GM23338 (cell line): ENCODE results near the gene DMRT2. TPM values are rescaled to one million over a fixed set of nuclear protein-coding genes. Genes with fewer than 3 reads are reported as not detected.

Source experiments
- ATAC-seq: fragments of 200-7000 bp; cut with Tn5 transposase; 3 replicates; pipeline ENCODE4 v1.9.1; 2020
- DNase-seq: peaks from one replicate; pipeline ENCODE4 v3.0.0-alpha.2; 2015; ENCODE audit warnings: low spot score
- H2AFZ ChIP-seq: fragments of 200-600 bp; sonication (generic); 2 replicates; pipeline ENCODE4 v1.8.0; 2016; ENCODE audit warnings: antibody characterized with exemption, mild to moderate bottlenecking, moderate library complexity
- H3F3A ChIP-seq: fragments of 200-600 bp; sonication (generic); replicated peaks from 2 replicates; pipeline ENCODE4 v1.8.0; 2017; ENCODE audit warnings: antibody characterized with exemption, mixed run types, low read depth
- H3K27ac ChIP-seq: fragments of 200-600 bp; sonication (generic); 2 replicates; pipeline ENCODE4 v1.6.1; 2016; ENCODE audit warnings: low read depth
- H3K27me3 ChIP-seq: fragments of 200-600 bp; sonication (generic); 2 replicates; pipeline ENCODE4 v1.8.0; 2016; ENCODE audit warnings: mild to moderate bottlenecking, mixed run types, moderate library complexity; ENCODE audit not compliant: insufficient read depth
- H3K36me3 ChIP-seq: fragments of 200-600 bp; sonication (generic); 2 replicates; pipeline ENCODE4 v1.8.0; 2016; ENCODE audit warnings: mild to moderate bottlenecking; ENCODE audit not compliant: insufficient read depth
- H3K4me1 ChIP-seq: fragments of 200-600 bp; sonication (generic); 2 replicates; pipeline ENCODE4 v1.8.0; 2016; ENCODE audit warnings: mild to moderate bottlenecking, moderate library complexity; ENCODE audit not compliant: insufficient read depth
- H3K4me2 ChIP-seq: fragments of 200-600 bp; sonication (generic); 2 replicates; pipeline ENCODE4 v1.7.1; 2017; ENCODE audit warnings: mixed run types
- H3K4me3 ChIP-seq: fragments of 200-600 bp; sonication (generic); 2 replicates; pipeline ENCODE4 v1.6.1; 2016; ENCODE audit warnings: mixed run types
- H3K79me2 ChIP-seq: fragments of 200-600 bp; sonication (generic); replicated peaks from 2 replicates; pipeline ENCODE4 v1.8.0; 2017; ENCODE audit warnings: mild to moderate bottlenecking; ENCODE audit not compliant: insufficient read depth
- H3K9me2 ChIP-seq: fragments of 200-600 bp; sonication (generic); 2 replicates; pipeline ENCODE4 v1.8.0; 2017; ENCODE audit not compliant: insufficient read depth
- H4K20me1 ChIP-seq: fragments of 200-600 bp; sonication (generic); replicated peaks from 2 replicates; pipeline ENCODE4 v1.8.0; 2017; ENCODE audit warnings: mild to moderate bottlenecking; ENCODE audit not compliant: insufficient read depth
- H3K27ac Mint-ChIP-seq: 2 replicates; pipeline ENCODE4 v1.8.0; 2020; ENCODE audit warnings: inconsistent platforms, mild to moderate bottlenecking, moderate library complexity, mixed read lengths
- H3K27me3 Mint-ChIP-seq: 3 replicates; pipeline ENCODE4 v1.8.0; 2022; ENCODE audit warnings: low read depth, mild to moderate bottlenecking, moderate library complexity, mixed read lengths, inconsistent platforms; ENCODE audit not compliant: insufficient read depth, poor library complexity
- H3K36me3 Mint-ChIP-seq: 3 replicates; pipeline ENCODE4 v1.8.0; 2021; ENCODE audit warnings: low read depth, mild to moderate bottlenecking, inconsistent platforms, moderate library complexity, mixed read lengths
- H3K4me1 Mint-ChIP-seq: 3 replicates; pipeline ENCODE4 v1.8.0; 2020; ENCODE audit warnings: mild to moderate bottlenecking, inconsistent platforms, mixed read lengths
- H3K4me3 Mint-ChIP-seq: 3 replicates; pipeline ENCODE4 v1.8.0; 2021; ENCODE audit warnings: moderate library complexity, mild to moderate bottlenecking, inconsistent platforms, mixed read lengths
- H3K9me3 Mint-ChIP-seq: 3 replicates; pipeline ENCODE4 v1.8.0; 2020; ENCODE audit warnings: moderate library complexity, mild to moderate bottlenecking, inconsistent platforms, mixed read lengths
- CREB1 ChIP-seq: fragments of 250-450 bp; sonication (Bioruptor Pico); IDR thresholded peaks from 2 replicates; pipeline ENCODE4 v1.5.0; 2020; ENCODE audit warnings: low read depth, mild to moderate bottlenecking, moderate library complexity
- EZH2 ChIP-seq: fragments of 200-600 bp; sonication (generic); IDR thresholded peaks from one replicate; pipeline ENCODE4 v1.8.0; 2017; ENCODE audit warnings: antibody characterized with exemption, mild to moderate bottlenecking, low read depth; ENCODE audit not compliant: unreplicated experiment
- EZH2phosphoT487 ChIP-seq: fragments of 200-600 bp; sonication (generic); IDR thresholded peaks from one replicate; pipeline ENCODE4 v1.8.1; 2018; ENCODE audit warnings: antibody characterized with exemption; ENCODE audit not compliant: unreplicated experiment
- JUNB ChIP-seq: IDR thresholded peaks from one replicate; pipeline ENCODE4 v1.6.1; 2016; ENCODE audit warnings: antibody characterized with exemption; ENCODE audit not compliant: unreplicated experiment
- ZNF331 ChIP-seq: fragments of 250-450 bp; sonication (Bioruptor Pico); IDR thresholded peaks from 2 replicates; pipeline ENCODE4 v1.5.0; 2020; ENCODE audit warnings: low read depth, mild to moderate bottlenecking, moderate library complexity
- polyA plus RNA-seq: library from polyadenylated mRNA; unstranded; fragments of >200 nt; fragmentation: Nextera tagmentation; extraction: Ambion mirVana; gene quantifications from 2 replicates; pipeline ENCODE4 v1.2.1, GENCODE V29; 2016
- total RNA-seq: library from RNA; depleted of rRNA; stranded (reverse); fragments of >200 nt; shearing (Covaris generic); gene quantifications from 2 replicates; pipeline ENCODE4 v1.2.3, GENCODE V29; 2014
- TF ChIP-seq, protein P1 (sequence below): fragments of 250-450 bp; sonication (Bioruptor Pico); IDR thresholded peaks from 2 replicates; pipeline ENCODE4 v1.5.0; 2020; ENCODE audit warnings: mild to moderate bottlenecking, moderate library complexity
- TF ChIP-seq, protein P2 (sequence below), 2 experiments: fragments of 200-600 bp in 1 of 2; sonication (generic) in 1 of 2; conservative IDR thresholded peaks; 2 replicates each; pipeline versions ENCODE4 v1.5.1 to v1.6.1; 2016 to 2017; ENCODE audit warnings: antibody characterized with exemption in 2 of 2, low read depth in 2 of 2, mild to moderate bottlenecking in 2 of 2, moderate library complexity in 1 of 2
- TF ChIP-seq, protein P3 (sequence below): IDR thresholded peaks from one replicate; pipeline ENCODE4 v1.6.1; 2018; ENCODE audit warnings: antibody characterized with exemption; ENCODE audit not compliant: unreplicated experiment

The DMRT2 gene
- total and polyA plus RNA-seq, 2 experiments from 2014 or later = not detected

DNA sequence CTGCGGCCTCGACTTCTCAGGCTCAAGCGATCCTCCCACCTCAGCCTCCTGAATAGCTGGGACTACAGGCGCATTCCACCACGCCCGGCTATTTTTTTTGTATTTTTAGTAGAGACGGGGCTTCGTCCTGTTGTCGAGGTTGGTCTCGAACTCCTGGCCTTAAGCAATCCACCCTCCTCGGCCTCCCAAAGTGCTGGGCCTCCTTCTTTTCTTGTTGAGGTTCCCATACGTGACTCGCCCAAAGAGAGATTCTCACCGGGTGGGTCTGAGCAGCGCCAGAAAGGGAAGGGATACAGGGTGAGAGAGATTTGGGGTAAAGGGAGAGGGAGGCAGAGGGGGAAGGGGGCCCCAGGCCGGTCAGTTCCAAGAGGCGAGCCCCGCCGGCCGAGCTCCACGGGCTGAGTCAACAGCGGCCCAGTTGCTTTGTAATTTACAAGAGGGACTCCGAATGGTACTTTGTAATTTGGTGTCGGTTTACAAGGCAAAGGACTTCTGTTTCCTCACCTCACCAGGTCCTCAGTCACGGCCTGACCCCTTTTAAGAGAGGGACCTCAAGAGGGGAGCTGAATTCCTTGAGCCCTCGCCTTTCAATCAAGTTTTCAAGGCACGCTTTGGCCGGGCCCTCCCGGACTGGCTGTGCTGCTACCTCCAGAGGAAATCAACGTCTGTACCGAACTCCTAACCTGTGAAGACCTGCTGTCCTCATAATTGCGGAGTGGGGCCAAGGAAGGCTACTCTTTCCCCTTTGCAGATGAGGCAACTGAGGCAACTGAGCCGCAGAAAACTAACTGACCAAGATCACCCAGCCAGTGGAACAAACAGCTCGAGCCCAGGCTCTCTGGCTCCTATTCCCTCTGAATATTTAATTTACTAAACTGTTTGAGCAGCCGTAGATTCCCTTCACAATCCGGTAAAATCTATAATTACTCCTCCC is 3.3 kb upstream of the DMRT2 start:
- Mint-ChIP-seq H3K36me3 (no peaks in the 10 kb centered on the region; the same call in 2 of the 3 replicates), H3K9me3 (peaks cover 20% of the 10 kb centered on the region), H3K27me3 (peaks cover 98% of the 10 kb centered on the region), H3K4me1 (peaks cover 49% of the 10 kb centered on the region), H3K4me3 (peak overlapping the region; percentile 64), H3K27ac (no peak overlapping the region)
- Histone ChIP-seq H3K27me3 (peaks cover 98% of the 10 kb centered on the region), H3K4me1 (peaks cover 53% of the 10 kb centered on the region), H3K79me2 (no peaks in the 10 kb centered on the region), H3K9me2 (no peaks in the 10 kb centered on the region), H3F3A (peaks cover 23% of the 10 kb centered on the region), H3K4me3 (peak overlapping the region; percentile 39), H3K4me2 (peak overlapping the region; percentile 80), H3K27ac (no peak overlapping the region), H4K20me1 (peaks cover 46% of the 10 kb centered on the region), H3K36me3 (no peaks in the 10 kb centered on the region), H2AFZ (no peak overlapping the region)
- TF ChIP-seq ZNF331 (CRISPR knock-in tag) (no peak), JUNB (no peak), EZH2phosphoT487 (peak; percentile 51), CREB1 (CRISPR knock-in tag) (no peak), EZH2 (peak; percentile 67)
- TF ChIP-seq, protein P1, sequence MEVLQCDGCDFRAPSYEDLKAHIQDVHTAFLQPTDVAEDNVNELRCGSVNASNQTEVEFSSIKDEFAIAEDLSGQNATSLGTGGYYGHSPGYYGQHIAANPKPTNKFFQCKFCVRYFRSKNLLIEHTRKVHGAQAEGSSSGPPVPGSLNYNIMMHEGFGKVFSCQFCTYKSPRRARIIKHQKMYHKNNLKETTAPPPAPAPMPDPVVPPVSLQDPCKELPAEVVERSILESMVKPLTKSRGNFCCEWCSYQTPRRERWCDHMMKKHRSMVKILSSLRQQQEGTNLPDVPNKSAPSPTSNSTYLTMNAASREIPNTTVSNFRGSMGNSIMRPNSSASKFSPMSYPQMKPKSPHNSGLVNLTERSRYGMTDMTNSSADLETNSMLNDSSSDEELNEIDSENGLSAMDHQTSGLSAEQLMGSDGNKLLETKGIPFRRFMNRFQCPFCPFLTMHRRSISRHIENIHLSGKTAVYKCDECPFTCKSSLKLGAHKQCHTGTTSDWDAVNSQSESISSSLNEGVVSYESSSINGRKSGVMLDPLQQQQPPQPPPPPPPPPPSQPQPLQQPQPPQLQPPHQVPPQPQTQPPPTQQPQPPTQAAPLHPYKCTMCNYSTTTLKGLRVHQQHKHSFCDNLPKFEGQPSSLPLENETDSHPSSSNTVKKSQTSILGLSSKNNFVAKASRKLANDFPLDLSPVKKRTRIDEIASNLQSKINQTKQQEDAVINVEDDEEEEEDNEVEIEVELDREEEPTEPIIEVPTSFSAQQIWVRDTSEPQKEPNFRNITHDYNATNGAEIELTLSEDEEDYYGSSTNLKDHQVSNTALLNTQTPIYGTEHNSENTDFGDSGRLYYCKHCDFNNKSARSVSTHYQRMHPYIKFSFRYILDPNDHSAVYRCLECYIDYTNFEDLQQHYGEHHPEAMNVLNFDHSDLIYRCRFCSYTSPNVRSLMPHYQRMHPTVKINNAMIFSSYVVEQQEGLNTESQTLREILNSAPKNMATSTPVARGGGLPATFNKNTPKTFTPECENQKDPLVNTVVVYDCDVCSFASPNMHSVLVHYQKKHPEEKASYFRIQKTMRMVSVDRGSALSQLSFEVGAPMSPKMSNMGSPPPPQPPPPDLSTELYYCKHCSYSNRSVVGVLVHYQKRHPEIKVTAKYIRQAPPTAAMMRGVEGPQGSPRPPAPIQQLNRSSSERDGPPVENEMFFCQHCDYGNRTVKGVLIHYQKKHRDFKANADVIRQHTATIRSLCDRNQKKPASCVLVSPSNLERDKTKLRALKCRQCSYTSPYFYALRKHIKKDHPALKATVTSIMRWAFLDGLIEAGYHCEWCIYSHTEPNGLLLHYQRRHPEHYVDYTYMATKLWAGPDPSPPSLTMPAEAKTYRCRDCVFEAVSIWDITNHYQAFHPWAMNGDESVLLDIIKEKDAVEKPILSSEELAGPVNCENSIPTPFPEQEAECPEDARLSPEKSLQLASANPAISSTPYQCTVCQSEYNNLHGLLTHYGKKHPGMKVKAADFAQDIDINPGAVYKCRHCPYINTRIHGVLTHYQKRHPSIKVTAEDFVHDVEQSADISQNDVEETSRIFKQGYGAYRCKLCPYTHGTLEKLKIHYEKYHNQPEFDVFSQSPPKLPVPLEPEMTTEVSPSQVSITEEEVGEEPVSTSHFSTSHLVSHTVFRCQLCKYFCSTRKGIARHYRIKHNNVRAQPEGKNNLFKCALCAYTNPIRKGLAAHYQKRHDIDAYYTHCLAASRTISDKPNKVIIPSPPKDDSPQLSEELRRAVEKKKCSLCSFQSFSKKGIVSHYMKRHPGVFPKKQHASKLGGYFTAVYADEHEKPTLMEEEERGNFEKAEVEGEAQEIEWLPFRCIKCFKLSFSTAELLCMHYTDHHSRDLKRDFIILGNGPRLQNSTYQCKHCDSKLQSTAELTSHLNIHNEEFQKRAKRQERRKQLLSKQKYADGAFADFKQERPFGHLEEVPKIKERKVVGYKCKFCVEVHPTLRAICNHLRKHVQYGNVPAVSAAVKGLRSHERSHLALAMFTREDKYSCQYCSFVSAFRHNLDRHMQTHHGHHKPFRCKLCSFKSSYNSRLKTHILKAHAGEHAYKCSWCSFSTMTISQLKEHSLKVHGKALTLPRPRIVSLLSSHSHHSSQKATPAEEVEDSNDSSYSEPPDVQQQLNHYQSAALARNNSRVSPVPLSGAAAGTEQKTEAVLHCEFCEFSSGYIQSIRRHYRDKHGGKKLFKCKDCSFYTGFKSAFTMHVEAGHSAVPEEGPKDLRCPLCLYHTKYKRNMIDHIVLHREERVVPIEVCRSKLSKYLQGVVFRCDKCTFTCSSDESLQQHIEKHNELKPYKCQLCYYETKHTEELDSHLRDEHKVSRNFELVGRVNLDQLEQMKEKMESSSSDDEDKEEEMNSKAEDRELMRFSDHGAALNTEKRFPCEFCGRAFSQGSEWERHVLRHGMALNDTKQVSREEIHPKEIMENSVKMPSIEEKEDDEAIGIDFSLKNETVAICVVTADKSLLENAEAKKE (CRISPR knock-in tag) = no peak
- TF ChIP-seq, protein P2, sequence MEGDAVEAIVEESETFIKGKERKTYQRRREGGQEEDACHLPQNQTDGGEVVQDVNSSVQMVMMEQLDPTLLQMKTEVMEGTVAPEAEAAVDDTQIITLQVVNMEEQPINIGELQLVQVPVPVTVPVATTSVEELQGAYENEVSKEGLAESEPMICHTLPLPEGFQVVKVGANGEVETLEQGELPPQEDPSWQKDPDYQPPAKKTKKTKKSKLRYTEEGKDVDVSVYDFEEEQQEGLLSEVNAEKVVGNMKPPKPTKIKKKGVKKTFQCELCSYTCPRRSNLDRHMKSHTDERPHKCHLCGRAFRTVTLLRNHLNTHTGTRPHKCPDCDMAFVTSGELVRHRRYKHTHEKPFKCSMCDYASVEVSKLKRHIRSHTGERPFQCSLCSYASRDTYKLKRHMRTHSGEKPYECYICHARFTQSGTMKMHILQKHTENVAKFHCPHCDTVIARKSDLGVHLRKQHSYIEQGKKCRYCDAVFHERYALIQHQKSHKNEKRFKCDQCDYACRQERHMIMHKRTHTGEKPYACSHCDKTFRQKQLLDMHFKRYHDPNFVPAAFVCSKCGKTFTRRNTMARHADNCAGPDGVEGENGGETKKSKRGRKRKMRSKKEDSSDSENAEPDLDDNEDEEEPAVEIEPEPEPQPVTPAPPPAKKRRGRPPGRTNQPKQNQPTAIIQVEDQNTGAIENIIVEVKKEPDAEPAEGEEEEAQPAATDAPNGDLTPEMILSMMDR (conservative IDR thresholded peaks at IDR 0.05; ENCODE audit: low read depth in 2 of 2) = no peak
- TF ChIP-seq, protein P3, sequence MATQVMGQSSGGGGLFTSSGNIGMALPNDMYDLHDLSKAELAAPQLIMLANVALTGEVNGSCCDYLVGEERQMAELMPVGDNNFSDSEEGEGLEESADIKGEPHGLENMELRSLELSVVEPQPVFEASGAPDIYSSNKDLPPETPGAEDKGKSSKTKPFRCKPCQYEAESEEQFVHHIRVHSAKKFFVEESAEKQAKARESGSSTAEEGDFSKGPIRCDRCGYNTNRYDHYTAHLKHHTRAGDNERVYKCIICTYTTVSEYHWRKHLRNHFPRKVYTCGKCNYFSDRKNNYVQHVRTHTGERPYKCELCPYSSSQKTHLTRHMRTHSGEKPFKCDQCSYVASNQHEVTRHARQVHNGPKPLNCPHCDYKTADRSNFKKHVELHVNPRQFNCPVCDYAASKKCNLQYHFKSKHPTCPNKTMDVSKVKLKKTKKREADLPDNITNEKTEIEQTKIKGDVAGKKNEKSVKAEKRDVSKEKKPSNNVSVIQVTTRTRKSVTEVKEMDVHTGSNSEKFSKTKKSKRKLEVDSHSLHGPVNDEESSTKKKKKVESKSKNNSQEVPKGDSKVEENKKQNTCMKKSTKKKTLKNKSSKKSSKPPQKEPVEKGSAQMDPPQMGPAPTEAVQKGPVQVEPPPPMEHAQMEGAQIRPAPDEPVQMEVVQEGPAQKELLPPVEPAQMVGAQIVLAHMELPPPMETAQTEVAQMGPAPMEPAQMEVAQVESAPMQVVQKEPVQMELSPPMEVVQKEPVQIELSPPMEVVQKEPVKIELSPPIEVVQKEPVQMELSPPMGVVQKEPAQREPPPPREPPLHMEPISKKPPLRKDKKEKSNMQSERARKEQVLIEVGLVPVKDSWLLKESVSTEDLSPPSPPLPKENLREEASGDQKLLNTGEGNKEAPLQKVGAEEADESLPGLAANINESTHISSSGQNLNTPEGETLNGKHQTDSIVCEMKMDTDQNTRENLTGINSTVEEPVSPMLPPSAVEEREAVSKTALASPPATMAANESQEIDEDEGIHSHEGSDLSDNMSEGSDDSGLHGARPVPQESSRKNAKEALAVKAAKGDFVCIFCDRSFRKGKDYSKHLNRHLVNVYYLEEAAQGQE = no peak
- DNase-seq = peak; percentile 90
- peak; percentile 8 for ATAC-seq
